Astrocyte (in vitro differentiated cells and primary cell): Measurements from ENCODE around the gene FHIT.

Experiments
- CTCF ChIP-seq: IDR thresholded peaks from 2 replicates; pipeline ENCODE4 v1.5.1; 2011; ENCODE audit warnings: low read depth, mild to moderate bottlenecking, inconsistent platforms, low read length, moderate library complexity; ENCODE audit not compliant: insufficient read depth
- EZH2 ChIP-seq: IDR thresholded peaks from 2 replicates; pipeline ENCODE4 v1.6.1; 2012; ENCODE audit warnings: mild to moderate bottlenecking, low read length, inconsistent platforms; ENCODE audit not compliant: insufficient read depth

GRCh38 chr3:59734061-59734460 is 1517.2 kb downstream of the FHIT start:
- TF ChIP-seq CTCF (no peak), EZH2 (no peak)
